Fibroblast of lung (primary cell): ENCODE data around the gene PPM1D. TPM values are rescaled to one million over a fixed set of nuclear protein-coding genes. Genes with fewer than 3 reads are reported as not detected.

Experiments used
- DNase-seq, 2 donors: peaks; one replicate each; pipeline versions ENCODE4 v3.0.0 to v3.0.0-alpha.2; 2010; ENCODE audit warnings: low read depth in 2 of 2
- H2AFZ ChIP-seq: 2 replicates; pipeline ENCODE4 v1.5.1; 2012; ENCODE audit warnings: low read length, control low read depth, inconsistent platforms
- H3K27ac ChIP-seq: 2 replicates; pipeline ENCODE4 v1.5.1; 2011; ENCODE audit warnings: low read length, control low read depth; ENCODE audit not compliant: insufficient read depth
- H3K27me3 ChIP-seq: 2 replicates; pipeline ENCODE4 v1.5.1; 2011; ENCODE audit warnings: mild to moderate bottlenecking, low read length; ENCODE audit not compliant: control insufficient read depth, insufficient read depth
- H3K36me3 ChIP-seq: 2 replicates; pipeline ENCODE4 v1.5.1; 2011; ENCODE audit warnings: low read length; ENCODE audit not compliant: control insufficient read depth, insufficient read depth
- H3K4me1 ChIP-seq: 2 replicates; pipeline ENCODE4 v1.5.1; 2011; ENCODE audit warnings: low read length; ENCODE audit not compliant: control insufficient read depth, insufficient read depth; ENCODE audit errors: extremely low read depth
- H3K4me2 ChIP-seq: 2 replicates; pipeline ENCODE4 v1.5.1; 2011; ENCODE audit warnings: low read length, control low read depth; ENCODE audit not compliant: insufficient read depth; ENCODE audit errors: extremely low read depth
- H3K4me3 ChIP-seq, 4 experiments: fragments of 200-600 bp in 1 of 4; sonication (generic) in 1 of 4; replicated peaks in 1 of 4; 2 replicates each; pipeline ENCODE4 v1.5.1; 2011 to 2016; ENCODE audit warnings: low read length in 4 of 4, low read depth in 3 of 4, mild to moderate bottlenecking in 3 of 4, control low read depth in 2 of 4, inconsistent platforms in 1 of 4, mixed read lengths in 1 of 4; ENCODE audit not compliant: insufficient read depth in 1 of 4; ENCODE audit errors: control extremely low read depth in 1 of 4
- H3K79me2 ChIP-seq: 2 replicates; pipeline ENCODE4 v1.5.1; 2012; ENCODE audit warnings: mild to moderate bottlenecking, low read length, inconsistent platforms; ENCODE audit not compliant: control insufficient read depth, insufficient read depth
- H3K9ac ChIP-seq: 2 replicates; pipeline ENCODE4 v1.5.1; 2011; ENCODE audit warnings: mild to moderate bottlenecking, low read length, control low read depth; ENCODE audit not compliant: insufficient read depth
- H3K9me3 ChIP-seq: 2 replicates; pipeline ENCODE4 v1.5.1; 2012; ENCODE audit warnings: low read depth, low read length; ENCODE audit not compliant: control insufficient read depth, insufficient read depth
- H4K20me1 ChIP-seq: 2 replicates; pipeline ENCODE4 v1.5.1; 2011; ENCODE audit warnings: low read length; ENCODE audit not compliant: control insufficient read depth, insufficient read depth; ENCODE audit errors: extremely low read depth
- CTCF ChIP-seq, 2 donors: IDR thresholded peaks in 1 of 2; conservative IDR thresholded peaks in 1 of 2; 1 replicate in 1 of 2; 2 replicates in 1 of 2; pipeline ENCODE4 v1.5.1; 2011 to 2012; ENCODE audit warnings: low read length in 2 of 2, control low read depth in 1 of 2, inconsistent platforms in 1 of 2, low read depth in 1 of 2, mild to moderate bottlenecking in 1 of 2
- EZH2 ChIP-seq: IDR thresholded peaks from 2 replicates; pipeline ENCODE4 v1.5.1; 2012; ENCODE audit warnings: low read length, control low read depth, mild to moderate bottlenecking; ENCODE audit errors: missing control alignments
- polyA plus RNA-seq, 2 donors: library from polyadenylated mRNA; depleted of rRNA in 1 of 2; stranded (reverse) in 1 of 2; unstranded in 1 of 2; fragments of >200 nt; gene quantifications; 2 replicates each; pipeline ENCODE4 v1.2.1, GENCODE V29; 2011 to 2012; ENCODE audit warnings: missing spikeins in 1 of 2
- total RNA-seq: library from RNA; depleted of rRNA; stranded (reverse); fragments of >200 nt; gene quantifications from 2 replicates; pipeline ENCODE4 v1.2.1, GENCODE V29; 2014

The PPM1D gene
- total and polyA plus RNA-seq, 2 donors (not counting 1 experiment from before 2014, with no cell fraction given): 6.8 to 12.4 TPM

GRCh38 chr17:60652454-60653247 lies 52.7 kb downstream of the PPM1D start:
- TF ChIP-seq EZH2 (no peak), CTCF (conservative IDR thresholded peaks at IDR 0.05 in 1 of 2, IDR thresholded peaks at IDR 0.05 in 1 of 2; ENCODE audit: low read depth in 1 of 2, low read length in 2 of 2) (no peak)
- peaks cover 2% of the 10 kb centered on the region for H3K36me3 ChIP-seq
- H3K27me3 ChIP-seq: no peaks in the 10 kb centered on the region
- DNase-seq: no peak
- H3K27ac ChIP-seq: no peak overlapping the region
- H2AFZ ChIP-seq: no peak overlapping the region
- no peak overlapping the region for H3K9ac ChIP-seq
- no peaks in the 10 kb centered on the region for H4K20me1 ChIP-seq
- H3K4me3 ChIP-seq: no peak overlapping the region
- H3K4me1 ChIP-seq: no peaks in the 10 kb centered on the region
- no peaks in the 10 kb centered on the region for H3K9me3 ChIP-seq
- H3K4me2 ChIP-seq: no peak overlapping the region
- H3K79me2 ChIP-seq: peaks cover 5% of the 10 kb centered on the region

GRCh38 chr17:60653569-60653968 lies 53.6 kb downstream of the PPM1D start:
- no peak overlapping the region for H3K4me2 ChIP-seq
- H3K27me3 ChIP-seq: no peaks in the 10 kb centered on the region
- no peak overlapping the region for H3K9ac ChIP-seq
- no peaks in the 10 kb centered on the region for H3K9me3 ChIP-seq
- H3K27ac ChIP-seq: no peak overlapping the region
- no peak for DNase-seq
- H2AFZ ChIP-seq: no peak overlapping the region
- no peak overlapping the region for H3K4me3 ChIP-seq
- TF ChIP-seq CTCF (conservative IDR thresholded peaks at IDR 0.05 in 1 of 2, IDR thresholded peaks at IDR 0.05 in 1 of 2; ENCODE audit: low read depth in 1 of 2, low read length in 2 of 2): no peak
- no peak for TF ChIP-seq EZH2
- H3K36me3 ChIP-seq: peaks cover 2% of the 10 kb centered on the region
- no peaks in the 10 kb centered on the region for H3K4me1 ChIP-seq
- H3K79me2 ChIP-seq: peaks cover 5% of the 10 kb centered on the region
- H4K20me1 ChIP-seq: no peaks in the 10 kb centered on the region

- Histone ChIP-seq H2AFZ (no peak overlapping the region), H3K9ac (no peak overlapping the region), H4K20me1 (no peaks in the 10 kb centered on the region), H3K4me3 (no peak overlapping the region), H3K4me1 (no peaks in the 10 kb centered on the region), H3K9me3 (no peaks in the 10 kb centered on the region), H3K4me2 (no peak overlapping the region), H3K27me3 (no peaks in the 10 kb centered on the region), H3K36me3 (no peaks in the 10 kb centered on the region), H3K79me2 (peaks cover 5% of the 10 kb centered on the region), H3K27ac (no peak overlapping the region)
- no peak for TF ChIP-seq CTCF (conservative IDR thresholded peaks at IDR 0.05 in 1 of 2, IDR thresholded peaks at IDR 0.05 in 1 of 2; ENCODE audit: low read depth in 1 of 2, low read length in 2 of 2)
- no peak for TF ChIP-seq EZH2
- no peak for DNase-seq
Measured at GRCh38 chr17:60656499-60656898, 56.5 kb downstream of the PPM1D start.
